ENCODE results near the gene RPSA.

Gene RPSA

DNA sequence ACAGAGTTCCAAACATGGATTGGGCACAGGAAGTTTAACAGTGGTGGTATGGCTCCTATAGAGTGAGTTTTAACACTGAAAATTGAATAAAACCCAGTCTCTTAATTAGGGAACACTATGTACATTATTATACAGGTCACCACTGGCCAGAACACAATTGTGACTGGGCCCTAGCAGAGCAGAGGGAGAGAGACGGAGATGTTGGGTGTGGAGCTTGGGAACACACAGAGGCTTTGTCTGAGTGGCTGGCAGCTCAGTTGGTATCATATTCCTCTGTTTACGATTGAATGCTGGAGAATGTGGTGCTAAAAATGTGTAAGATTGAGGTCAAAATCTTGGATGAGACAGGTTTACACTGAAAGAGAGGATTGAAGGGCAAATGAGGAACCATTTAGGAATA is 54.2 kb downstream of the RPSA start:
- DNase-seq: no peak
